Nephron progenitor cell (in vitro differentiated cells): Measurements from ENCODE around the gene RIMS4.

Source experiments
- DNase-seq: peaks from one replicate; pipeline ENCODE4 v3.0.0; 2021
- H3K27ac Mint-ChIP-seq: 2 replicates; pipeline ENCODE4 v1.8.0; 2021; ENCODE audit warnings: mild to moderate bottlenecking, moderate library complexity, mixed read lengths
- H3K27me3 Mint-ChIP-seq: 2 replicates; pipeline ENCODE4 v1.8.0; 2021; ENCODE audit warnings: mild to moderate bottlenecking, low read depth, mixed read lengths; ENCODE audit not compliant: poor library complexity
- H3K36me3 Mint-ChIP-seq: 2 replicates; pipeline ENCODE4 v1.8.0; 2021; ENCODE audit warnings: low read depth, mixed read lengths
- H3K4me1 Mint-ChIP-seq: 2 replicates; pipeline ENCODE4 v1.8.0; 2021; ENCODE audit warnings: mixed read lengths
- H3K4me3 Mint-ChIP-seq: 2 replicates; pipeline ENCODE4 v1.8.0; 2021; ENCODE audit warnings: mild to moderate bottlenecking, moderate library complexity, mixed read lengths
- H3K9me3 Mint-ChIP-seq: 2 replicates; pipeline ENCODE4 v1.8.0; 2021; ENCODE audit warnings: mild to moderate bottlenecking, moderate library complexity, mixed read lengths
- TF ChIP-seq, protein P1 (sequence below): fragments of 200-600 bp; sonication (generic); IDR thresholded peaks from 2 replicates; pipeline ENCODE4 v1.5.0; 2021; ENCODE audit warnings: antibody characterized with exemption

Gene RIMS4

DNA sequence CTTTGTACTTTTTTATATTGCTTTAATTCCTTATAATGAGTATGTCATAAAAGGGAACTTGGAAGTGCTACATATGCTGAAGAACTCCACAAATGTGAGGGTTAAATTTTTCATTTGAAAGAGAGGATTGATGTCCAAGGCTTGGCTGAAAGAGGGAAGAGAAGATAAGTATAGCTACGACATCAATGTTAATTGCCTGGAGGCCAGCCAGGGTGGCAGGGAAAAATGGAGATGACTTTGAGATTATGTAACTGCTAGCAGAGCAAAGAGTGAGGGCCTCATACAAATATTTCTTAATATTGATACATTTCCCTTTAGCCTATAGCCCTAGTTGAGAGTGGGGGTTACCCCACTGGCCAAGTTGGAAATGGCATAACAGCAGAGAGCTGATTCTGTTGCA is 24.8 kb upstream of the RIMS4 start:
- H3K27me3 Mint-ChIP-seq = peaks cover 16% of the 10 kb centered on the region
- peaks cover 19% of the 10 kb centered on the region for H3K9me3 Mint-ChIP-seq
- H3K4me1 Mint-ChIP-seq = peaks cover 7% of the 10 kb centered on the region
- DNase-seq = no peak
- H3K27ac Mint-ChIP-seq = no peak overlapping the region
- TF ChIP-seq, protein P1, sequence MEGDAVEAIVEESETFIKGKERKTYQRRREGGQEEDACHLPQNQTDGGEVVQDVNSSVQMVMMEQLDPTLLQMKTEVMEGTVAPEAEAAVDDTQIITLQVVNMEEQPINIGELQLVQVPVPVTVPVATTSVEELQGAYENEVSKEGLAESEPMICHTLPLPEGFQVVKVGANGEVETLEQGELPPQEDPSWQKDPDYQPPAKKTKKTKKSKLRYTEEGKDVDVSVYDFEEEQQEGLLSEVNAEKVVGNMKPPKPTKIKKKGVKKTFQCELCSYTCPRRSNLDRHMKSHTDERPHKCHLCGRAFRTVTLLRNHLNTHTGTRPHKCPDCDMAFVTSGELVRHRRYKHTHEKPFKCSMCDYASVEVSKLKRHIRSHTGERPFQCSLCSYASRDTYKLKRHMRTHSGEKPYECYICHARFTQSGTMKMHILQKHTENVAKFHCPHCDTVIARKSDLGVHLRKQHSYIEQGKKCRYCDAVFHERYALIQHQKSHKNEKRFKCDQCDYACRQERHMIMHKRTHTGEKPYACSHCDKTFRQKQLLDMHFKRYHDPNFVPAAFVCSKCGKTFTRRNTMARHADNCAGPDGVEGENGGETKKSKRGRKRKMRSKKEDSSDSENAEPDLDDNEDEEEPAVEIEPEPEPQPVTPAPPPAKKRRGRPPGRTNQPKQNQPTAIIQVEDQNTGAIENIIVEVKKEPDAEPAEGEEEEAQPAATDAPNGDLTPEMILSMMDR = no peak
- no peaks in the 10 kb centered on the region for H3K36me3 Mint-ChIP-seq
- H3K4me3 Mint-ChIP-seq = no peak overlapping the region

DNA sequence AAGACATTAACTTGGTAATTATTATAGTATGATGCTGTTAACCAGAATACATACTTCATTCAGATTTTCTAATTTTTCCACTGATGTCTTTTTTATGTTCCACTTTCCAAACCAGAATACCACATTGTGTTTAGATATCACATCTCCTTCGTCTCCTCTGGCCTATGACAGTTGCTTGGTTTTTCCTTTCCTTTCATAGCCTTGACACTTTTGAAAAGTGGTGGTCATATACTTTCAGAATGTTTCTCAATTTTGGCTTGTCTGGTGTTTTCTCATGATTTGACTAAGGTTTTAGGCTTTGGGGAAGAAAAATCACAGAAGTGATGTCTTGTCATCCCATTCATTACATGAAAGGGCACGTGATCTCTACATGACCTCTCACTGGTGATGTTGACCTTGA is 24.3 kb upstream of the RIMS4 start:
- Mint-ChIP-seq H3K36me3 (no peaks in the 10 kb centered on the region), H3K4me3 (no peak overlapping the region), H3K9me3 (peaks cover 19% of the 10 kb centered on the region), H3K4me1 (peaks cover 7% of the 10 kb centered on the region), H3K27ac (no peak overlapping the region), H3K27me3 (peaks cover 16% of the 10 kb centered on the region)
- no peak for DNase-seq
- TF ChIP-seq, protein P1 = no peak

DNA sequence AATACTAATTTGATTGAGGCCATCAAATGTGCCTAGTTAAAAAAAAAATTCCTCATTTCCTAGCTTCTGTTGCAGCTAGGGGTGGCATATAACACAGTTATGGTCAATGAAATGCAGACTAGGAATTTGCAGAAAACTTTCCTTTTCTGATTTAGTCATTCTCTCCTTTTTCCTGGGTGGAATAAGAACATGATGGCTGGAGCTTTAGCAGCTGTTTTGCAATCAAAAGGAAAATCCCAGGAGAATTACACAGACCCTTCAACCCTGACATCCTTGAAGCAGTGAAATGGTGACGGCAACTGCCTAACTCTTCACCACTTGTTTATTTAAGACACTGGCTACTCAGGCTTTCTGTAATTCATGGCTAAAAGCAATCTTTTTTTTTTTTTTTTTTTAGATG is 23.1 kb upstream of the RIMS4 start:
- Mint-ChIP-seq H3K27ac (no peak overlapping the region), H3K4me3 (no peak overlapping the region), H3K27me3 (peaks cover 15% of the 10 kb centered on the region), H3K4me1 (peaks cover 7% of the 10 kb centered on the region), H3K9me3 (peaks cover 19% of the 10 kb centered on the region), H3K36me3 (no peaks in the 10 kb centered on the region)
- no peak for DNase-seq
- TF ChIP-seq, protein P1 = no peak

DNA sequence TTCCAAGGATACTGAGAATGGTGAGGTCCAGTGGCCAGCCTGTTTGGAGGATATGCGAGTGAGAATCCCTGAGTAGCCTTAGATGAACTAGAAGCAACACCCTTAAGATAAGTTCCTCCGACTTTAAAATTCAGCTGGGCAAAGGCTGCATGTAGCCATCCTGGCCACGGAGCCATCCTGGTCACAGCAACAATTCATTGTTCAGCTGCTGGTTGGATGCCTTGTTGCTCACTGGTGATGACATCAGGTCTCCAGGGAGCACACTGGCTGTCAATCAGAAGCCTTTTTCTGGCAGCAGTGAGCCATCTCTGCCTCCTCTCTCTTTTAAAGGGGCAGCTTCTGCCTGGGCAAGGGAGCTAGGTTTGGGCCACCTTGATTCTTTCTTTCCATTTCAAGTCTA is 22.4 kb upstream of the RIMS4 start:
- Mint-ChIP-seq H3K4me1 (peaks cover 7% of the 10 kb centered on the region), H3K9me3 (peaks cover 19% of the 10 kb centered on the region), H3K27me3 (peaks cover 12% of the 10 kb centered on the region), H3K36me3 (no peaks in the 10 kb centered on the region), H3K27ac (no peak overlapping the region), H3K4me3 (no peak overlapping the region)
- TF ChIP-seq, protein P1 = no peak
- DNase-seq = peak; percentile 40

DNA sequence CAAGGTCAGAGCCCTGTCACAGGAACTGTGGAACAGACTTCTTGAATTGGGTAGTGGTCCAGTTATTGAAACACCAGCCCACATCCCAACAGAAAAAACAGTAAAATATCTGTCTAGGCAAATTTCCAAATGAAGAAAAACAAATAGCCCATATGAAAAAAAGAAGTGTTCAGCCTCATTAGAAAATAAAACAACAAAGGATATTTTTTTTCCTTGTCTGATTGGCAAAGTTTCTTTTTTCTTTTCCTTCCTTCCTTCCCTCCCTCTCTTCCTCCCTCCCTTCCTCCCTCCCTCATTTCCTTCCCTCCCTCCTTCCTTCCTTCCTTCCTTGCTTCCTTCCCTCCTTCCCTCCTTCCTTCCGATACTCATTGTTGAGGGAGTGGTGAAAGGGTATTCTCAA is 20.6 kb upstream of the RIMS4 start:
- peaks cover 7% of the 10 kb centered on the region for H3K4me1 Mint-ChIP-seq
- DNase-seq = no peak
- H3K9me3 Mint-ChIP-seq = peaks cover 19% of the 10 kb centered on the region
- no peak overlapping the region for H3K27ac Mint-ChIP-seq
- H3K36me3 Mint-ChIP-seq = no peaks in the 10 kb centered on the region
- H3K4me3 Mint-ChIP-seq = no peak overlapping the region
- H3K27me3 Mint-ChIP-seq = peaks cover 12% of the 10 kb centered on the region
- TF ChIP-seq, protein P1 = no peak

DNA sequence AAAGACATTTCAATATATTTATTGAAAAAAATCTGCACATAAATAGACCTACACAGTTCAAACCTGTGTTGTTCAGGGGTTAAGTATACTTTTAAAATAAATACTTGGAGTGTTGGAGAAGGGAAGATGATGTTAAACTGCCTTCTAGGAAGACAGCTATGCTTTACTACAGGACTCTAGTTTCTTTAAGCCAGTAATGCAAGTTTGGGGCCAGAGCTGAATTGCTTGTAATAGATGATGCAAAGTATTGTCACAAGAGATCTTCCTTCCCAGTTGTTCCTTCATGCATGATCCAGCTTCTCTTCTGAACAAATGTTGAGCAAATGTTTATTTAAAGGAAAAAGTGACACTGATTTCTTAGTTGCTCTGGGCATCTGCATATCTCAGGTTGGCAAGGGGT is 20.2 kb upstream of the RIMS4 start:
- H3K27ac Mint-ChIP-seq = no peak overlapping the region

More for the DNA sequence above, 20.2 kb upstream of the RIMS4 start:
- H3K4me3 Mint-ChIP-seq = no peak overlapping the region
- no peaks in the 10 kb centered on the region for H3K36me3 Mint-ChIP-seq
- no peak for DNase-seq
- peaks cover 7% of the 10 kb centered on the region for H3K4me1 Mint-ChIP-seq
- TF ChIP-seq, protein P1 = no peak
- peaks cover 19% of the 10 kb centered on the region for H3K9me3 Mint-ChIP-seq
- peaks cover 12% of the 10 kb centered on the region for H3K27me3 Mint-ChIP-seq
